GM20000 (cell line): ENCODE measurements around the gene PPP1R26.

ENCODE experiments used
- DNase-seq: peaks from one replicate; pipeline ENCODE4 v3.0.0; 2012; ENCODE audit warnings: low spot score
- CTCF ChIP-seq: IDR thresholded peaks from 2 replicates; pipeline ENCODE4 v1.5.1; 2012; ENCODE audit warnings: mild to moderate bottlenecking, control low read depth; ENCODE audit errors: extremely low read depth, missing control alignments

The PPP1R26 gene

GRCh38 chr9:135500071-135500524, 20.5 kb downstream of the PPP1R26 start:
- no peak for DNase-seq
- TF ChIP-seq CTCF = no peak

GRCh38 chr9:135500525-135501260, 21.1 kb downstream of the PPP1R26 start, which contains the start of gene MRPS2:
Gene MRPS2 (plus strand): TSS chr9:135500682. CDS start chr9:135500711, 29 bp downstream.
- peak; percentile 87 for TF ChIP-seq CTCF
- DNase-seq = peak; percentile 98

GRCh38 chr9:135501261-135502167, 21.9 kb downstream of the PPP1R26 start:
- DNase-seq = peak; percentile 86
- no peak for TF ChIP-seq CTCF

GRCh38 chr9:135502168-135502872, 22.7 kb downstream of the PPP1R26 start:
- no peak for TF ChIP-seq CTCF
- DNase-seq = no peak

- TF ChIP-seq CTCF = no peak
- DNase-seq = no peak
Observed at GRCh38 chr9:135502873-135503321, 23.3 kb downstream of the PPP1R26 start.

- TF ChIP-seq CTCF = no peak
- no peak for DNase-seq
Observed at GRCh38 chr9:135503371-135504261, 24.0 kb downstream of the PPP1R26 start.
